Duodenal mucosa (tissue), 2 donors: ENCODE results near the gene MPP3.

Experiments used
- H3K27ac ChIP-seq: one replicate; pipeline ENCODE4 v1.7.0; 2013; ENCODE audit warnings: low read depth, low read length
- H3K27me3 ChIP-seq, 2 donors: one replicate each; pipeline ENCODE4 v1.7.0; 2013; ENCODE audit warnings: low read length in 2 of 2, control low read depth in 1 of 2; ENCODE audit not compliant: insufficient read depth in 2 of 2, control insufficient read depth in 1 of 2
- H3K36me3 ChIP-seq, 2 donors: one replicate each; pipeline ENCODE4 v1.7.0; 2013; ENCODE audit warnings: low read length in 2 of 2, control low read depth in 1 of 2; ENCODE audit not compliant: insufficient read depth in 2 of 2, control insufficient read depth in 1 of 2
- H3K4me1 ChIP-seq, 2 donors: one replicate each; pipeline ENCODE4 v1.7.0; 2013; ENCODE audit warnings: low read length in 2 of 2, control low read depth in 1 of 2; ENCODE audit not compliant: insufficient read depth in 2 of 2, control insufficient read depth in 1 of 2
- H3K4me3 ChIP-seq, 2 donors: one replicate each; pipeline ENCODE4 v1.7.0; 2013; ENCODE audit warnings: low read length in 2 of 2, low read depth in 1 of 2
- H3K9ac ChIP-seq, 2 donors: one replicate each; pipeline ENCODE4 v1.7.0; 2013; ENCODE audit warnings: low read length in 2 of 2, low read depth in 1 of 2
- H3K9me3 ChIP-seq, 2 donors: one replicate each; pipeline ENCODE4 v1.7.0; 2013; ENCODE audit warnings: low read length in 2 of 2, control low read depth in 1 of 2; ENCODE audit not compliant: control insufficient read depth in 1 of 2

Gene MPP3

DNA sequence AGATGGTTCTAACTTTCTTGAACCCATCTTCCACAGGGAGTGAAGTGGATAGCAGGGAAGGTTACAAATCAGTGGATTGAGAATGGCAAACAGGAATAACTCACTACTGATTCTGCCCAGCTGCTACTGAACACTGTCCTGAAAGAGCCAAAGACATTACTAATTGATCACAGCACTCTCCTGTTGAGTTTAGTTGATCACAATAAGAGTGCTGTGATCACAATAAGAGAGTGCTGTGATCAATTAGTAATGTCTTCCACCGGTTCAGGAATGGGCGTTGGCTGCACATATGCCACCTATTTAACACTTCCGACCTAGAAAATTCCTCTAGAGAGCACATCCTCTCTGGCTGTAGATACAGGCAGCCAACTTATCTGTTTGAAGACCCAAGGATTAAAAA lies 41.4 kb downstream of the MPP3 start:
- no peak overlapping the region for H3K27ac ChIP-seq
- peaks cover 0 to 4% of the 10 kb centered on the region in 2 donors for H3K4me1 ChIP-seq
- H3K9me3 ChIP-seq, result no peaks in the 10 kb centered on the region
- no peak overlapping the region for H3K9ac ChIP-seq
- no peak overlapping the region for H3K4me3 ChIP-seq
- no peaks in the 10 kb centered on the region for H3K27me3 ChIP-seq
- no peaks in the 10 kb centered on the region for H3K36me3 ChIP-seq

DNA sequence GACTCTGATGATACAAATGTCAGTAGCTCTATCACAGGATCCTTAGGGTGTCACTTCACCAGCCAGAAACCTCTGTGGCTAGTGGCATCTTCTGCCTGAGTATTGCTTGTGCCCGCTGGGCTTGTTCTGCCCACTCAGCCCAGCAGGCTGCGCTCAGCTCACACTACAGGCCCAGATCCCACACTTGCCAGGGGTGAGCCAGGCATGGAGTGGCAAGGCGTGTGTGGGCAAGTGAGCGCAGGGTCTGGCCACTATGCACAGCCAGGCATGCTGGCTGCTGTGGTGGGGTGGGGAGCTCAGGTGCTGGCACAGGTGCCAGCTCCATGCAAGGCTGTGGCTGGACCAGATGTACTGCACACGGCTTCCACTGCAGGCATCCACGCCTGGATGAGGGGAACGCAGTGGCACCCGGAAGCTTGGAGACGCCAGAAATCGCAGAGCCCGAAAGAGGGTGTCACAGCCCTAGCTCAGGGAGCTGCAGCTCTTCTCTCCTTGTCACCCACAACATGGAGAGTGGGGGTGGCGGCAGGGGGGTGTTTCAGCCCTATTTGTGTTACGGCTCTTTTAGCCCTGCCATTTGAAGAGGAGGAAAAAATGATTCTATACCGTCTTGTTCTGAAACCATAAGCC lies 42.5 kb downstream of the MPP3 start:
- H3K36me3 ChIP-seq, result no peaks in the 10 kb centered on the region
- no peak overlapping the region for H3K4me3 ChIP-seq
- H3K27ac ChIP-seq, result no peak overlapping the region
- H3K27me3 ChIP-seq, result no peaks in the 10 kb centered on the region
- no peaks in the 10 kb centered on the region for H3K9me3 ChIP-seq
- H3K9ac ChIP-seq, result no peak overlapping the region
- peaks cover 0 to 4% of the 10 kb centered on the region in 2 donors for H3K4me1 ChIP-seq

DNA sequence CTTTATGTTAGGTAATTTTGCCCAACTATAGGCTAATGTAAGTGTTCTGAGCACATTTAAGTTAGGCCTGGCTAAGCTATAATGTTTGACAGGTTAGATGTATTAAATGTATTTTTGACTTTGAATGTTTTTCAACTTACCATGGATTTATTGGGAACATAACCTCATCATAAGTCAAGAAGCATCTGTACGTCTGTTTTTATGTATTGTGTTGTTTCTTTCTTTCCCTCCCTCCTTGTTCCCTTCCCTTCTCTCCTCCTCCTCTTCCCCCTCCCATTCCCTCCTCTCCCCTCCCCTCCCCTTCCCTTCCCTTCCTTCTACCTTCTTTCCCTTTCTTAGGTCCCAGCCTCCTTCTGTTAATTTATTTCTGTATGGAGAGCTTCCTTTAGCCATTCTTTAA lies 43.5 kb downstream of the MPP3 start:
- H3K9me3 ChIP-seq, result no peaks in the 10 kb centered on the region
- no peaks in the 10 kb centered on the region for H3K36me3 ChIP-seq
- no peak overlapping the region for H3K9ac ChIP-seq
- no peaks in the 10 kb centered on the region for H3K27me3 ChIP-seq
- no peak overlapping the region for H3K27ac ChIP-seq
- no peak overlapping the region for H3K4me3 ChIP-seq
- peaks cover 0 to 4% of the 10 kb centered on the region in 2 donors for H3K4me1 ChIP-seq

DNA sequence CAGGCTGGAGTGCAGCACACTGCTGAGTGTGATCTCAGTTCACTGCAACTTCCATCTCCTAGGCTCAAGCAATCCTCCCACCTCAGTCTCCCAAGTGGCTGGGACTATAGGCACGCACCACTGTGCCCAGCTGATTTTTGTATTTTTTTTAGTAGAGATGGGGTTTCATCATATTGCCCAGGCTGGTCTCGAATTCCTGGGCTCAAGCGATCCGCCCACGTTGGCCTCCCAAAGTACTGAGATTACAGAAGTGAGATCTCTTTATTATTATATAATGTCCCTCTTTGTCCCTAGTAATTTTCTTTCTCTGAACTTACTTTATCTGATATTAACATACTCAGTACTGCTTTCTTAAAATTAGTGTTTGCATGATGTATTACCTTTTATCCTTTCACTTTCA lies 44.4 kb downstream of the MPP3 start:
- H3K27ac ChIP-seq, result no peak overlapping the region
- H3K9ac ChIP-seq, result no peak overlapping the region
- no peaks in the 10 kb centered on the region for H3K27me3 ChIP-seq
- H3K36me3 ChIP-seq, result no peaks in the 10 kb centered on the region
- H3K4me1 ChIP-seq, result peaks cover 0 to 4% of the 10 kb centered on the region in 2 donors
- no peak overlapping the region for H3K4me3 ChIP-seq
- no peaks in the 10 kb centered on the region for H3K9me3 ChIP-seq

DNA sequence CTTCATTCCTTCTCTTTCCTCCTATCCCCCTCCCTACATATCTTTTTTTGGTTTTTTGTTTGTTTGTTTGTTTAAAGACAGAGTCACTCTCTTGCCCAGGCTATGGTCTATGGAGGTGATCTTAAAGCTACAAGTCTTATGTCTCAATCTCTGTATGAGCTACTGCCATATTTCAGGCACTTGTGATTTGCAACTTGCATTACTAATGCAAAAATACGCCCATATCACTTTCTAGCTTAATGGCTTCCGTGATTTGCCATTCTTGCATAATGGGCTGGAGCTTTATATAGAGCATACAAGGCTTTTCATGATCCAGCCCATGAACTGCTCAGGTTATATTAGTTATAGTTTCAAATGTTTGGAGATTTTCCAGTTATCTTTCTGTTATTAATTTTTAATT lies 45.2 kb downstream of the MPP3 start:
- H3K9ac ChIP-seq, result no peak overlapping the region
- H3K27me3 ChIP-seq, result peaks cover 2 to 6% of the 10 kb centered on the region in 2 donors
- H3K36me3 ChIP-seq, result no peaks in the 10 kb centered on the region
- H3K4me3 ChIP-seq, result no peak overlapping the region
- H3K4me1 ChIP-seq, result peaks cover 0 to 4% of the 10 kb centered on the region in 2 donors
- no peak overlapping the region for H3K27ac ChIP-seq
- no peaks in the 10 kb centered on the region for H3K9me3 ChIP-seq

DNA sequence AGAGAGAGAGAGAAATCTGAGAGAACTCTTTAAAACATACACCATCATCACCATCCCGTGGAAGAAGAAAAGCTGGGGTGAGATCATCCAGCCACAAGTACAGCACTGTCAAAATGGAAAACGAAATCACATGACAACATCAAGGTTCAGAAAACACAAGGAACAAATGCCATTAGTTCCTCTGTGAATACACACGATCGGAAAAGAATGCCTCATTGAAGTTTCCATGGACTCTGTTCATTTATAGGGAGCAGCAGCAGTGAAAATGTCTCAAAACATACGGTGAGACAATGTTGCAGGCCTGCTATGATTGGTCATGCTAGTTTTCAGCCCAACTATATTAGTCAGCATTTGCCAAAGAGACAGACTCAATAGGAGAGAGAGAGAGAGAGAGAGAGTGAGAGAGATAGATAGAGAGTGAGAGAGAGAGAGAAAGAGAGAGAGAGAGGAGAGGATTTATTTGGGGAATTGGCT lies 48.3 kb downstream of the MPP3 start:
- Histone ChIP-seq H3K4me3 (no peak overlapping the region), H3K9ac (no peak overlapping the region), H3K36me3 (no peaks in the 10 kb centered on the region), H3K27ac (no peak overlapping the region), H3K4me1 (peaks cover 2 to 7% of the 10 kb centered on the region in 2 donors), H3K9me3 (no peaks in the 10 kb centered on the region), H3K27me3 (peaks cover 6 to 13% of the 10 kb centered on the region in 2 donors)

DNA sequence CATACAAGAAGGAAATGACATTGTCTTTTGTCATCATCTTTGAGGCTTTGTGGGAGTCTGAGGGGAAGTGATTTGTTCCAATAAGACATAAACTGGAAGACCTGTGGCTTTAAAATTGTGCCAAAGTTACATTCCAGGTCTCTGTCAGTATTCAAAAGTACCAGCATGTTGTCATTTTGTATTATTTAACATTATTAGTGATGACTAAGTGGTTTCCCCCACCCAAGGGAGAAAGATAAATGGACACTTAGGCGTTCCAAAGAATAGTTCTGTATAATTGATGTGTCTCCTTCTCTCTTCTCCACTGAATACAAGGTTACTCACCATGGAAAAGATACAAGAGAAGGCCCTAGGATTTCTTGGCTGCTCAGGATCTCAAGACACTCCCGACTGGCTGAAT lies 48.9 kb downstream of the MPP3 start:
- Histone ChIP-seq H3K27me3 (peaks cover 6 to 13% of the 10 kb centered on the region in 2 donors), H3K36me3 (no peaks in the 10 kb centered on the region), H3K4me3 (no peak overlapping the region), H3K9ac (no peak overlapping the region), H3K27ac (no peak overlapping the region), H3K4me1 (peaks cover 8 to 12% of the 10 kb centered on the region in 2 donors), H3K9me3 (no peaks in the 10 kb centered on the region)

DNA sequence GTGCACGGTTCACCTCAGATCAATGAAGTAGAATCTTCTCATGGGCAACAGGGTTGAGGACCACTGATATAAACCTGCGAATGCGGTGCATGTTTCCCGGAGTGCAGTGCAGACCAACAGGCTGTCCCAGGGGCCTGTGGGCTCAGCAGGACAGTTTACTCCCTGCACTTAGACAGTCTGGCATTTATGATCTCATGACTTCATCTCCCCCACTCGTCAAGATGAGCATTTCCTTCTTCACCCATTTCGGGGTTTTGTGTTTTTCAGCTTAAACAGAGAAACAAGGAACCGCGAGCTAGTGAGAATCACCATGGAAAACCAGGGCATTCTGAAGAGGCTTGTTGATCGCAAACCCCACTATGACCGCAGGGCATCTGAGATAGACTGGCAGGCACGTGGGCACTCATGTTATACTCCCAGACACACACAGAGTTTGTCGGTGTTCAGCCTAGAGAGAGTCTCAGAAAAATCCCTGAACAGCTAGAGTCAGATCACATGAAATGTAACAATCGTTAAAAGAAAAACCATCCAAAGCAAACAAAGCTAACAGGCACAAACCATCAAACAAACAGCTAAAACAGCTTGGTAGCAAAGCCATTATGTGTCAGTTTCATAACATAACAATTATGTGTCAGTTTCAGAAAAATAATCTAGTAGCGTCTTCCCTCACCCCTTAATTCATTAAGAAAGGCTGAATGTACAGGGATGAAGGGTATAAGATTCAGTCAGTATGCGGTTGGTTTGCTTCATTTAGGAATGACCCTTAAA lies 49.8 kb downstream of the MPP3 start:
- H3K27me3 ChIP-seq, result peaks cover 6 to 13% of the 10 kb centered on the region in 2 donors
- peaks cover 9 to 13% of the 10 kb centered on the region in 2 donors for H3K4me1 ChIP-seq
- H3K36me3 ChIP-seq, result no peaks in the 10 kb centered on the region
- H3K9ac ChIP-seq, result no peak overlapping the region
- no peak overlapping the region for H3K4me3 ChIP-seq
- no peaks in the 10 kb centered on the region for H3K9me3 ChIP-seq
- no peak overlapping the region for H3K27ac ChIP-seq

DNA sequence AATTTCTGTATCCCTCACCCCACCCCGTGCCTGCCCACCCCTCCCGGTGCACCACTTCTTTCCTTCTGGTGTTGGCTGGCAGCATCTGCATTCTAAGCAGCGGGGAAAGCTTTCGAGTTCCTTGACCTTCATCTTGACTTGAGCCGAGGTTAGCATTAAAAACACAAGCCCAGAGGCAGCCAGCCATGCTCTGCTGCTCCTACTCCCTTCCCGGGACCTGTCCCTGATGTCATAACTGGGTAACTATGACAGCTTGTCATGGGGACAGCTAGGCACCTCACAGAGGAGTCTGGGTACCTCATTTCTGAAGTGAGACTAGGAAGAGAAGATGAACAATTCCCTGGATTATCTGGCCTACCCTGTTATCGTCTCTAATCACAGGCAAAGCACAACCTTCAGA lies 52.8 kb downstream of the MPP3 start, which contains the start of gene CFAP97D1:
Gene CFAP97D1 (plus strand): TSS at position 301 of the 400 bp plus-strand sequence. CDS start 28 bp downstream, at position 329.
- H3K9ac ChIP-seq, result peak within 1 kb of the TSS; percentile 58 to 80
- H3K9me3 ChIP-seq, result no peaks in the 10 kb centered on the region
- peak within 1 kb of the TSS; percentile 81 to 82 for H3K4me3 ChIP-seq
- no peak within 1 kb of the TSS for H3K27ac ChIP-seq
- H3K4me1 ChIP-seq, result peaks cover 9 to 18% of the 10 kb centered on the region in 2 donors
- H3K27me3 ChIP-seq, result peaks cover 6 to 13% of the 10 kb centered on the region in 2 donors
- peaks cover 0 to 6% of the 10 kb centered on the region in 2 donors for H3K36me3 ChIP-seq
